ENCODE measurements around the gene TTC4. TPM values are rescaled to one million over a fixed set of nuclear protein-coding genes. Genes with fewer than 3 reads are reported as not detected.

TTC4 gene
- total RNA-seq, 3 donors from 2014 or later (not counting 1 experiment from before 2014, with no cell fraction given), result 7.8 to 13.6 (median 10.0) TPM

- Mint-ChIP-seq H3K27me3 (ENCODE audit: low read depth in 2 of 2) (peaks cover 0 to 3% of the 10 kb centered on the region in 2 donors), H3K4me3 (no peak overlapping the region), H3K36me3 (no peaks in the 10 kb centered on the region), H3K4me1 (peaks cover 10 to 11% of the 10 kb centered on the region in 2 donors), H3K9me3 (no peaks in the 10 kb centered on the region), H3K27ac (no peak overlapping the region)
- no peak overlapping the region for H3K27ac ChIP-seq (ENCODE audit: low read length)
- H3K9me3 ChIP-seq (ENCODE audit: control insufficient read depth, insufficient read depth, low read length), result peaks cover under 1% of the 10 kb centered on the region
- H3K27me3 ChIP-seq (ENCODE audit: control insufficient read depth, insufficient read depth, low read length), result no peaks in the 10 kb centered on the region
- no peak overlapping the region for H3K4me3 ChIP-seq (ENCODE audit: low read length)
- WGBS (ENCODE audit: insufficient coverage), result 100% methylated on average over 2 of the region's 2 CpGs
- H3K36me3 ChIP-seq (ENCODE audit: control insufficient read depth, insufficient read depth, low read length), result no peaks in the 10 kb centered on the region
- TF ChIP-seq CTCF (IDR thresholded peaks at IDR 0.05), result no peak
- peaks cover 4% of the 10 kb centered on the region for H3K4me1 ChIP-seq (ENCODE audit: control insufficient read depth, insufficient read depth, low read length)
- no peak for ATAC-seq
- no peak for DNase-seq
- intact Hi-C loops (cut with micrococcal nuclease), result no loop called here
Observed at GRCh38 chr1:54668567-54668966, 47.1 kb upstream of the TTC4 start.

GRCh38 chr1:54671985-54672608 is 43.6 kb upstream of the TTC4 start:
- H3K27ac ChIP-seq (ENCODE audit: low read length), result no peak overlapping the region
- ATAC-seq (peak; percentile 89 to 99 (median 98)), DNase-seq (peak; percentile 68 to 78)
- intact Hi-C loops (cut with micrococcal nuclease), result loop anchor here (1.0 to 2.0 kb wide), 2 partner anchors 138 to 325 kb away; no protein-coding TSS in a partner anchor
- H3K9me3 Mint-ChIP-seq, result no peaks in the 10 kb centered on the region
- no peaks in the 10 kb centered on the region for H3K36me3 ChIP-seq (ENCODE audit: control insufficient read depth, insufficient read depth, low read length)
- no peaks in the 10 kb centered on the region for H3K36me3 Mint-ChIP-seq
- peaks cover 4% of the 10 kb centered on the region for H3K4me1 ChIP-seq (ENCODE audit: control insufficient read depth, insufficient read depth, low read length)
- H3K9me3 ChIP-seq (ENCODE audit: control insufficient read depth, insufficient read depth, low read length), result peaks cover 5% of the 10 kb centered on the region
- no peak overlapping the region for H3K4me3 ChIP-seq (ENCODE audit: low read length)
- peak; percentile 89 for TF ChIP-seq CTCF (IDR thresholded peaks at IDR 0.05)
- no peaks in the 10 kb centered on the region for H3K27me3 ChIP-seq (ENCODE audit: control insufficient read depth, insufficient read depth, low read length)
- no peaks in the 10 kb centered on the region for H3K27me3 Mint-ChIP-seq (ENCODE audit: low read depth in 2 of 2)
- H3K4me3 Mint-ChIP-seq, result no peak overlapping the region
- WGBS (ENCODE audit: insufficient coverage), result 69% methylated on average over 6 of the region's 6 CpGs
- H3K4me1 Mint-ChIP-seq, result peaks cover 10 to 11% of the 10 kb centered on the region in 2 donors
- H3K27ac Mint-ChIP-seq, result peak overlapping the region in 1 of 2 donors; percentile 29

- Histone ChIP-seq H3K4me1 (ENCODE audit: control insufficient read depth, insufficient read depth, low read length) (no peaks in the 10 kb centered on the region), H3K4me3 (ENCODE audit: low read length) (no peak overlapping the region), H3K27me3 (ENCODE audit: control insufficient read depth, insufficient read depth, low read length) (no peaks in the 10 kb centered on the region), H3K36me3 (ENCODE audit: control insufficient read depth, insufficient read depth, low read length) (no peaks in the 10 kb centered on the region), H3K9me3 (ENCODE audit: control insufficient read depth, insufficient read depth, low read length) (no peaks in the 10 kb centered on the region), H3K27ac (ENCODE audit: low read length) (no peak overlapping the region)
- Mint-ChIP-seq H3K36me3 (no peaks in the 10 kb centered on the region), H3K27ac (no peak overlapping the region), H3K9me3 (no peaks in the 10 kb centered on the region), H3K4me1 (no peaks in the 10 kb centered on the region), H3K4me3 (no peak overlapping the region), H3K27me3 (ENCODE audit: low read depth in 2 of 2) (no peaks in the 10 kb centered on the region)
- intact Hi-C loops (cut with micrococcal nuclease), result no loop called here
- no peak for DNase-seq
- no peak for ATAC-seq
- TF ChIP-seq CTCF (IDR thresholded peaks at IDR 0.05), result no peak
- 86% methylated on average over 17 of the region's 17 CpGs for WGBS (ENCODE audit: insufficient coverage)
Observed at GRCh38 chr1:54678776-54679643, 36.7 kb upstream of the TTC4 start.

Data from natural killer cell (primary cell).